K562 (cell line): ENCODE results near the gene HSPA1B. TPM values are rescaled to one million over a fixed set of nuclear protein-coding genes. Genes with fewer than 3 reads are reported as not detected.

Source experiments
- CCNT2 ChIP-seq: IDR thresholded peaks from 2 replicates; pipeline ENCODE4 v1.6.1; 2011; ENCODE audit warnings: borderline replicate concordance, low read depth, mild to moderate bottlenecking, moderate library complexity, mixed read lengths, low read length; ENCODE audit not compliant: insufficient read length; ENCODE audit errors: extremely low read depth
- CXXC5 ChIP-seq: fragments of 250-450 bp; sonication (Bioruptor Pico); IDR thresholded peaks from 2 replicates; pipeline ENCODE4 v1.8.0; 2022; ENCODE audit warnings: inconsistent platforms, mild to moderate bottlenecking, moderate library complexity
- EWSR1 ChIP-seq: fragments of 450-650 bp; IDR thresholded peaks from 2 replicates; pipeline ENCODE4 v1.6.1; 2018; ENCODE audit warnings: borderline replicate concordance, mild to moderate bottlenecking, low read depth, moderate library complexity; ENCODE audit not compliant: partially characterized antibody
- L3MBTL2 ChIP-seq: fragments of 450-650 bp; IDR thresholded peaks from 2 replicates; pipeline ENCODE4 v1.6.1; 2016; ENCODE audit warnings: mild to moderate bottlenecking, moderate library complexity
- MAZ ChIP-seq, 2 experiments: fragments of 450-650 bp in 1 of 2; sonication (generic) in 1 of 2; formaldehyde crosslinking; IDR thresholded peaks in 1 of 2; conservative IDR thresholded peaks in 1 of 2; 2 replicates each; pipeline versions ENCODE4 v1.4.0 to v1.5.0; 2020; ENCODE audit warnings: mild to moderate bottlenecking in 1 of 2, missing genetic modification reagents in 1 of 2
- NFXL1 ChIP-seq: fragments of 450-650 bp; formaldehyde crosslinking; IDR thresholded peaks from 2 replicates; pipeline ENCODE4 v1.4.0; 2021; ENCODE audit warnings: mild to moderate bottlenecking
- SREBF2 ChIP-seq: sonication (generic); formaldehyde crosslinking; IDR thresholded peaks from 2 replicates; pipeline ENCODE4 v1.4.0; 2020; ENCODE audit warnings: mild to moderate bottlenecking, missing genetic modification reagents
- YY1 ChIP-seq, 3 experiments: IDR thresholded peaks; 2 replicates each; pipeline ENCODE4 v1.6.1; 2011; ENCODE audit warnings: low read length in 2 of 3, mild to moderate bottlenecking in 2 of 3, moderate library complexity in 2 of 3, borderline replicate concordance in 1 of 3, control low read depth in 1 of 3, low read depth in 1 of 3; ENCODE audit not compliant: insufficient read depth in 3 of 3, insufficient replicate concordance in 2 of 3, control insufficient read depth in 1 of 3, insufficient read length in 1 of 3; ENCODE audit errors: extremely low read depth in 1 of 3
- ZFP30 ChIP-seq: fragments of 250-450 bp; sonication (Bioruptor Pico); IDR thresholded peaks from 2 replicates; pipeline ENCODE4 v1.8.0; 2022; ENCODE audit warnings: moderate library complexity, mild to moderate bottlenecking, inconsistent platforms, borderline replicate concordance
- ZNF232 ChIP-seq: sonication (generic); formaldehyde crosslinking; IDR thresholded peaks from 2 replicates; pipeline ENCODE4 v1.8.0; 2022; ENCODE audit warnings: mild to moderate bottlenecking, missing genetic modification reagents
- polyA plus RNA-seq, 8 experiments: library from polyadenylated mRNA; depleted of rRNA in 4 of 8; stranded (reverse) in 5 of 8; unstranded in 3 of 8; fragments of >200 nt; fragmentation: Nextera tagmentation in 2 of 8; fragmentation: Illumina TruSeq in 1 of 8; extraction: Ambion mirVana in 2 of 8; extraction: Trizol in 1 of 8; gene quantifications; 2 replicates each; pipeline versions ENCODE4 v1.2.1 to v1.2.3, GENCODE V29; 2011 to 2014; ENCODE audit warnings: inconsistent platforms in 1 of 8, missing spikeins in 1 of 8
- total RNA-seq, 7 experiments: library from RNA; depleted of rRNA in 6 of 7; stranded (reverse); fragments of >200 nt in 6 of 7; fragmentation: Illumina TruSeq in 2 of 7; extraction: Trizol in 2 of 7; gene quantifications; 2 replicates each; pipeline versions ENCODE4 v1.2.1 to v1.2.3, GENCODE V29; 2011 to 2021; ENCODE audit warnings: low replicate concordance in 1 of 7
- TF ChIP-seq, protein P1 (sequence below), 2 experiments: IDR thresholded peaks; 2 replicates each; pipeline ENCODE4 v1.6.1; 2012; ENCODE audit warnings: improper control_type of control experiment in 2 of 2, low read depth in 2 of 2, low read length in 2 of 2, borderline replicate concordance in 1 of 2
- TF ChIP-seq, protein P2 (sequence below): fragments of 250-450 bp; sonication (Bioruptor Pico); IDR thresholded peaks from 2 replicates; pipeline ENCODE4 v1.5.0; 2020; ENCODE audit warnings: mild to moderate bottlenecking
- TF ChIP-seq, protein P3 (sequence below), 2 experiments: fragments of 450-650 bp; IDR thresholded peaks; 2 replicates each; pipeline ENCODE4 v1.6.1; 2018; ENCODE audit warnings: mild to moderate bottlenecking in 2 of 2, low read depth in 1 of 2; ENCODE audit not compliant: partially characterized antibody in 2 of 2
- TF ChIP-seq, protein P4 (sequence below): fragments of 450-650 bp; IDR thresholded peaks from 2 replicates; pipeline ENCODE4 v1.6.1; 2016; ENCODE audit warnings: borderline replicate concordance

HSPA1B gene
- total and polyA plus RNA-seq, 9 of the 15 experiments (the other 6 are each of a cell fraction or from before 2014, with no cell fraction given), result 0.27 to 227 (median 51.2) TPM

DNA sequence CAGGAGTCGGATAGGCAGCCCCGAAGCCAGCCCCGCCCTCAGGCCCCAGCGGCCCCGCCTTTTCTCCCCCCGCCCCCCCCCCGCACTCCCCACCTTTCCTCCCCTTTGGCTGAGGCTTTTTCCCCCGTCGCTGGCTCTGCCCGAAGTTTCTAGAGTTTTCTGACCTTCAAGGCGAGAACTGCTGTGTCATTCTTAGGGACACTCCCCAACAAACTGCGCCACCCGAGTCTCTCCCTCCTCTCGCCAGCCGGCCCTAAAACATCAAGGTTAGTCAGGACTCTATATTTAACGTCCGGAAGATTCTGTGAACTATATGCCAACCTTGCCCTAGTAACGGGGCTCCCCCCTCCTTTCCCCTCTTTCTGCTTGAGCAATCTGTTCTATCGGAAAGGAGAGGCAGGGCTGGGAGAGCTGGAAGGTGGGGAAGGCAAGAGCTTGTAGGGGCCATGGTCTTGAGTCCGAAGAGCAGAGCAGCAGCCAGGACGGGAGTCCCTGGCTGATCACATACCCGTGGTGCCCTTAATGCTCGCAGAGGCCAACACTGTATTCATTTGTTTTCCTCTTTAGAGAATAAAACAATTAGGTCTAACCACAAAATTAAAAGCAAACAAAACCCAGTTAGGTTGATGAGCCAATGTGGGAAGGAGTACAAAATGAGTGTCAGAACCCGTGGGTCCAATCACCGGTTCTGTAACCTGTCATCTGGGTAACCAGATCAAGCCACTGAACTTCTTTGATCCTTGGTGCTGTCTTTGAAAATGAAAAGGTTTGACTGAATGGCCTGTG lies 5.3 kb upstream of the HSPA1B start (continued):
- TF ChIP-seq, protein P1, sequence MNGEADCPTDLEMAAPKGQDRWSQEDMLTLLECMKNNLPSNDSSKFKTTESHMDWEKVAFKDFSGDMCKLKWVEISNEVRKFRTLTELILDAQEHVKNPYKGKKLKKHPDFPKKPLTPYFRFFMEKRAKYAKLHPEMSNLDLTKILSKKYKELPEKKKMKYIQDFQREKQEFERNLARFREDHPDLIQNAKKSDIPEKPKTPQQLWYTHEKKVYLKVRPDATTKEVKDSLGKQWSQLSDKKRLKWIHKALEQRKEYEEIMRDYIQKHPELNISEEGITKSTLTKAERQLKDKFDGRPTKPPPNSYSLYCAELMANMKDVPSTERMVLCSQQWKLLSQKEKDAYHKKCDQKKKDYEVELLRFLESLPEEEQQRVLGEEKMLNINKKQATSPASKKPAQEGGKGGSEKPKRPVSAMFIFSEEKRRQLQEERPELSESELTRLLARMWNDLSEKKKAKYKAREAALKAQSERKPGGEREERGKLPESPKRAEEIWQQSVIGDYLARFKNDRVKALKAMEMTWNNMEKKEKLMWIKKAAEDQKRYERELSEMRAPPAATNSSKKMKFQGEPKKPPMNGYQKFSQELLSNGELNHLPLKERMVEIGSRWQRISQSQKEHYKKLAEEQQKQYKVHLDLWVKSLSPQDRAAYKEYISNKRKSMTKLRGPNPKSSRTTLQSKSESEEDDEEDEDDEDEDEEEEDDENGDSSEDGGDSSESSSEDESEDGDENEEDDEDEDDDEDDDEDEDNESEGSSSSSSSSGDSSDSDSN (IDR thresholded peaks at IDR 0.05; ENCODE audit: borderline replicate concordance in 1 of 2, low read depth in 2 of 2, low read length in 2 of 2), result peak; percentile 89 to 95; a peak in 2 of 4 replicates
- peak in 1 of 3 experiments; percentile 47 for TF ChIP-seq YY1 (IDR thresholded peaks at IDR 0.05; ENCODE audit: borderline replicate concordance in 1 of 3, control insufficient read depth in 1 of 3, extremely low read depth in 1 of 3, insufficient read depth in 3 of 3, insufficient read length in 1 of 3, insufficient replicate concordance in 2 of 3, low read depth in 1 of 3, low read length in 2 of 3)
- TF ChIP-seq ZNF232, result peak; percentile 25; the same call in 1 of the 2 replicates
- TF ChIP-seq ZFP30, result no peak
- 0 out of 2 replicates have a peak, but pooled peaks have one; percentile 42 for TF ChIP-seq SREBF2 (CRISPR knock-in tag)
- TF ChIP-seq MAZ (CRISPR knock-in tag; conservative IDR thresholded peaks at IDR 0.05 in 1 of 2, IDR thresholded peaks at IDR 0.05 in 1 of 2), result peak; percentile 86 to 89
- TF ChIP-seq EWSR1, result no peak
- no peak for TF ChIP-seq L3MBTL2
- TF ChIP-seq CXXC5 (CRISPR knock-in tag), result peak; percentile 45
- TF ChIP-seq, protein P2, sequence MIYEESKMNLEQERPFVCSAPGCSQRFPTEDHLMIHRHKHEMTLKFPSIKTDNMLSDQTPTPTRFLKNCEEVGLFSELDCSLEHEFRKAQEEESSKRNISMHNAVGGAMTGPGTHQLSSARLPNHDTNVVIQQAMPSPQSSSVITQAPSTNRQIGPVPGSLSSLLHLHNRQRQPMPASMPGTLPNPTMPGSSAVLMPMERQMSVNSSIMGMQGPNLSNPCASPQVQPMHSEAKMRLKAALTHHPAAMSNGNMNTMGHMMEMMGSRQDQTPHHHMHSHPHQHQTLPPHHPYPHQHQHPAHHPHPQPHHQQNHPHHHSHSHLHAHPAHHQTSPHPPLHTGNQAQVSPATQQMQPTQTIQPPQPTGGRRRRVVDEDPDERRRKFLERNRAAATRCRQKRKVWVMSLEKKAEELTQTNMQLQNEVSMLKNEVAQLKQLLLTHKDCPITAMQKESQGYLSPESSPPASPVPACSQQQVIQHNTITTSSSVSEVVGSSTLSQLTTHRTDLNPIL, result peak; percentile 79; the same call in 1 of the 2 replicates
- TF ChIP-seq, protein P3, sequence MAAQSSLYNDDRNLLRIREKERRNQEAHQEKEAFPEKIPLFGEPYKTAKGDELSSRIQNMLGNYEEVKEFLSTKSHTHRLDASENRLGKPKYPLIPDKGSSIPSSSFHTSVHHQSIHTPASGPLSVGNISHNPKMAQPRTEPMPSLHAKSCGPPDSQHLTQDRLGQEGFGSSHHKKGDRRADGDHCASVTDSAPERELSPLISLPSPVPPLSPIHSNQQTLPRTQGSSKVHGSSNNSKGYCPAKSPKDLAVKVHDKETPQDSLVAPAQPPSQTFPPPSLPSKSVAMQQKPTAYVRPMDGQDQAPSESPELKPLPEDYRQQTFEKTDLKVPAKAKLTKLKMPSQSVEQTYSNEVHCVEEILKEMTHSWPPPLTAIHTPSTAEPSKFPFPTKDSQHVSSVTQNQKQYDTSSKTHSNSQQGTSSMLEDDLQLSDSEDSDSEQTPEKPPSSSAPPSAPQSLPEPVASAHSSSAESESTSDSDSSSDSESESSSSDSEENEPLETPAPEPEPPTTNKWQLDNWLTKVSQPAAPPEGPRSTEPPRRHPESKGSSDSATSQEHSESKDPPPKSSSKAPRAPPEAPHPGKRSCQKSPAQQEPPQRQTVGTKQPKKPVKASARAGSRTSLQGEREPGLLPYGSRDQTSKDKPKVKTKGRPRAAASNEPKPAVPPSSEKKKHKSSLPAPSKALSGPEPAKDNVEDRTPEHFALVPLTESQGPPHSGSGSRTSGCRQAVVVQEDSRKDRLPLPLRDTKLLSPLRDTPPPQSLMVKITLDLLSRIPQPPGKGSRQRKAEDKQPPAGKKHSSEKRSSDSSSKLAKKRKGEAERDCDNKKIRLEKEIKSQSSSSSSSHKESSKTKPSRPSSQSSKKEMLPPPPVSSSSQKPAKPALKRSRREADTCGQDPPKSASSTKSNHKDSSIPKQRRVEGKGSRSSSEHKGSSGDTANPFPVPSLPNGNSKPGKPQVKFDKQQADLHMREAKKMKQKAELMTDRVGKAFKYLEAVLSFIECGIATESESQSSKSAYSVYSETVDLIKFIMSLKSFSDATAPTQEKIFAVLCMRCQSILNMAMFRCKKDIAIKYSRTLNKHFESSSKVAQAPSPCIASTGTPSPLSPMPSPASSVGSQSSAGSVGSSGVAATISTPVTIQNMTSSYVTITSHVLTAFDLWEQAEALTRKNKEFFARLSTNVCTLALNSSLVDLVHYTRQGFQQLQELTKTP (IDR thresholded peaks at IDR 0.05; ENCODE audit: low read depth in 1 of 2, partially characterized antibody in 2 of 2), result peak; percentile 86 to 97
- no peak for TF ChIP-seq CCNT2
- peak; percentile 49; the same call in 1 of the 2 replicates for TF ChIP-seq NFXL1 (CRISPR knock-in tag)
- TF ChIP-seq, protein P4, sequence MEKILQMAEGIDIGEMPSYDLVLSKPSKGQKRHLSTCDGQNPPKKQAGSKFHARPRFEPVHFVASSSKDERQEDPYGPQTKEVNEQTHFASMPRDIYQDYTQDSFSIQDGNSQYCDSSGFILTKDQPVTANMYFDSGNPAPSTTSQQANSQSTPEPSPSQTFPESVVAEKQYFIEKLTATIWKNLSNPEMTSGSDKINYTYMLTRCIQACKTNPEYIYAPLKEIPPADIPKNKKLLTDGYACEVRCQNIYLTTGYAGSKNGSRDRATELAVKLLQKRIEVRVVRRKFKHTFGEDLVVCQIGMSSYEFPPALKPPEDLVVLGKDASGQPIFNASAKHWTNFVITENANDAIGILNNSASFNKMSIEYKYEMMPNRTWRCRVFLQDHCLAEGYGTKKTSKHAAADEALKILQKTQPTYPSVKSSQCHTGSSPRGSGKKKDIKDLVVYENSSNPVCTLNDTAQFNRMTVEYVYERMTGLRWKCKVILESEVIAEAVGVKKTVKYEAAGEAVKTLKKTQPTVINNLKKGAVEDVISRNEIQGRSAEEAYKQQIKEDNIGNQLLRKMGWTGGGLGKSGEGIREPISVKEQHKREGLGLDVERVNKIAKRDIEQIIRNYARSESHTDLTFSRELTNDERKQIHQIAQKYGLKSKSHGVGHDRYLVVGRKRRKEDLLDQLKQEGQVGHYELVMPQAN, result peak; percentile 72; the same call in 1 of the 2 replicates
